ENCODE measurements around the gene PRRX2.

Gene PRRX2

DNA sequence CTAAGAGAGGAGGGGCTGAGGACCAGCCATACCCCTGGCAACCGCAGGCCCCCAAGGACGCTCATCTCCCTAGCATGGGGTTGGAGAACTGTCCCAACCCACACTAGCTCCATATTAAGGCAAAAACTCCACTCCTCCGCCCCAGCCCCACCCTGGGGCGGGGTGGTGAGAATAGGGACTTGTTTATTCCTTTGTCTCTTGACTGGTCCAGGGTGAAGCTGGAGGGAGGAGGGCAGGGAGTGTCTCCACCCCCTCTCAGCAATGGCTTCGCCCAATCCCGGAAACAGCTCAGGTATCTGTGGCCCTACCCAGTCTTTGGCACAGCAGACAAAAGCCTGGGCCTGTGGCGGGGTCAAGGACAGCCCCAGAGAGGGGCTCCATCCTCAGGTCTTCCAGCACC is 16.9 kb downstream of the PRRX2 start:
- no peak for DNase-seq

- DNase-seq = no peak
Measured at GRCh38 chr9:129685220-129685932, 19.9 kb downstream of the PRRX2 start.

DNA sequence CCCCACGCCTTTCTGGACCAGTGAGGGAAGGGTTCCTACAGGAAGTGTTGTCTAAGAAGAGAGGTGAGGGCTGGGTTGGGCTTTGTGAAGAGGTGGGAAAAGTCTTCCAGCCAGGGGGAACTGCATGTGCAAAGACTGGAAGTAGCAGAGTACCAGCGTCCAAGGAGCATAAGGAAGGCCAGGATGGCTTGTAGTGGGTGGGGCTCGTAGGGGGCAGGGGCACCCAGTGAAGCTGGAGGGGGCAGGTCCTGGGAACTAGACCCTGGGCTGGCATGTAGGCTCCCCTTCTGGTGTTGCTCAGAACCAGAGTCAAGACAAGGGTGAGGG is 20.4 kb downstream of the PRRX2 start:
- no peak for DNase-seq

DNA sequence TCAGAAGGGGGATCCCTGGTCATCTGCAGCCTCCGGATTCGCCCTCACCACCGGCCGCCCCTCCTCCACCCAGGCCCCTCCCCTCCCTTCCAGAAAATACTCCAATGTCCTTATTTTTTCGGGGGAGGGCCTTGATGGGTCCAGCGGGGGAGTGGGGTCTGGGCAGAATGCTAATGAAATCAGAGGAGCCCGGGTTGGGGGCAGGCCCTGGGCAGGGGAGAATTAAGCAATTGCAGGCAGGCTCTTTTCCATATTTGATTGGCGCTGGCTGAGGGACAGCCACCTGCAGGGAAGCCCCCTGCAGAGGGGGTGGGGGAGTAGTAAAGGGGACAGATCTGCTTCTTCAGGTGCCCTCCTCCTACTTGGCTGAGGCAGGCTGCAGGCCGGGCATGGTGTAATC is 21.3 kb downstream of the PRRX2 start:
- no peak for DNase-seq

DNA sequence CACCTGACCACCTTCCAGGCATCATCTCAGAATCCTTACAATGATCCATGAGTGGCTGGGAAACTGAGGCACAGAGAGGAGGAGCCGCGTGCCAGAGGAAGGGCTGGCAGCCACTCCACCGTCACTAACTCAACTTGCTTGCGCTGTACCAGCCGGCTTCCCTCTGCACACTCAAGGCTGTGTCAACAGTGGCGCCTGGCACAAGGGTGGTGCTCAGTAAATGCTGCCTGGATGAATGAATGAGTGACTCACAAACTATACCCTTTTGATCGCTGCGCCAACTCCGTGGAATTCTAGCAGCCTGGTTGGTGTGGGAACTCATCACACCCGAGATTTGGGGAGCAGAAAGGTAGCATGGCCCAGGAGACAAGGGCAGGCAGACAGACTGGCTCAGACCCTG is 21.9 kb downstream of the PRRX2 start:
- DNase-seq = no peak

GRCh38 chr9:129688285-129689043 is 23.0 kb downstream of the PRRX2 start:
- DNase-seq = no peak

DNA sequence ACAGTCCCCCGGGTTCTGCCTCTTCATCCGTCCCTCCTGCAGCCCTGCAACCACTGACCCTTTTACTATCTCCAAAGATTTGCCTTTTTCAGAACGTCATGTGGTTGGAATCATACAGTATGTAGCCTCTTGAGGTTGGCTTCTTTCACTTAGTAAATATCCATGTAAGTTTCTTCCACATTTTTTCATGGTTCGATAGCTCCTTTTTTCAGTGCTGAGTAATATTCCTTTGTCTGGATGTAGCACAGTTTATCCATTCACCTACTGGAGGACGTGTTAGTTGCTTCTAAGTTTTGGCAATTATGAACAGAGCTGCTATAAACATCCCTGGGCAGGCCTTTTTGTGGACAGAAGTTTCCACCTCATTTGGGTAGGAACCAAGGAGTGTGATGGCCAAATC is 27.1 kb downstream of the PRRX2 start:
- DNase-seq = no peak

- DNase-seq = no peak
Measured at GRCh38 chr9:129693741-129694140, 28.3 kb downstream of the PRRX2 start.

GRCh38 chr9:129694243-129694646 is 28.8 kb downstream of the PRRX2 start:
- no peak for DNase-seq

DNA sequence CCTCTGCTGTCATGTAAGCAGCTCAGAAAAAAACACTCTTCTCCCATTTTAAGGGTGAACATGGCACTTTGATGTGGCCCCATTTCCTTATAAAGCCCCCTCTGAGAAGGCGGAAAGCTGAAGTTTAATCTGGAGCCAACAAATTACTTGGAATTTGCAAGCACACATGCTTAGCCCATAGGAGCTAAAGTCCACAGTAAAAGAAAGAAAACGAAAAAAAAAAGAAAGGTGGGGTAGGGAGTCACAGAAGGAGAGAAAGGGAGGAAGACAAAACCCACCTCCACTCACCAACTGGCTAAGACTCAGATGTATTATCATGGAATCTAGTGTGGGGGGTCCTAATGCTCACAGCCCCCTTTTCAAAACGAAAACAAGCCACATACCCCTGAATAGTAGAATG is 30.4 kb downstream of the PRRX2 start:
- no peak for DNase-seq

DNA sequence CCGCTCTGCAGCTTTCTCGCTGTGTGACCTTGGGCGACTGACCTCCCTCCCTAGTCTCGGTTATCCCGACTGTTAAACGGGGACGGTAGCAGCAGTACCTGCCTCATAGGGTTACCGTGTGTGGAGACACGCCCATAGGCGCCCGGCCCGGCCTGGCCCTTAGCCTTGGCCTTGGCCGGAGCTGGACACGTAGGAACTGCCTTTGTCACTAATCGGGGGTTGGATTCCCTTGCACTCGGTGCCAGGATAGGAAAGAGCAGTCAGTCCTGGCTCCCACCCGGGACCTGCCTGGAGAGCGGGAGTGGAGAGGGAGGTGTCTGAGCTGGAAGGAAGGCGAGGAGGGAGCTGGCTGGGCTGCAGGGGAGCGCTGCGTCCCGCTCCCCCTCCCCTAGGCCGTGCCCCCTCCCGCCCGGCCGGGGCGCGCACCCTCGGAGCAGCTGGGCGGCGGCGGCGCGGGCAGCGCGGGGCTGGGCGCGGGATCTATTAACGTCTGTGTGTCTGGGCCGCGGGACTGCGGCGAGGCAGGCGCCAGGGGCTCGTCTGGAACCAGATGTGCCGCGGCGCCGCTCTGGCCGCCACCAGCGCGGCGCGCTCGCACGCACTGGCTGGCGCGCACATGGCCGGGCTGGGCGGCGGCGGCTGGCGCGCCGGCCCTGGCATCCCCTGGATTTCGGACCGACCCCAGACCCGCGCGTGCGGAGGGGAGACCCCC is 31.7 kb downstream of the PRRX2 start:
- peak; percentile 64 for DNase-seq

- DNase-seq = peak; percentile 26
Measured at GRCh38 chr9:129697656-129698253, 32.3 kb downstream of the PRRX2 start.

GRCh38 chr9:129698254-129698757 is 32.9 kb downstream of the PRRX2 start:
- peak; percentile 12 for DNase-seq

DNA sequence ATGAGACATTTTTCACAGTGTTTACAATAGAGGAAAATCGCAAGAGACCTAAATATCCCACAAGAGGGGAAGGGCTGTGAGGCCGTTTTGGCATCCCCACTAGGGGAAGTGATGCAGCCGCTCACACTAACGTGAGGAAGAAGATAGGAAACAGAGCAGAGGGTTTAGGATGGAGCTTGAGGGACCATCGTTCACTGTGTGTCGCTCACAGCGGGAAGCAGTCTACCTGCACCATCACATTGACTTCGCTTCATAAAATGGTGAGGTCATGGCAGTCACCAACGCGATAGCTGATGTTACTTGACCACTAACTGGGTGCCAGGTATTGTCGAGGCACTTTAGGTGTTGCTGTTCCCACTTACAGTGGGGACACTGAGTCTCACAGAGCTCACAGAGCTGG is 35.6 kb downstream of the PRRX2 start:
- peak; percentile 12 for DNase-seq

DNA sequence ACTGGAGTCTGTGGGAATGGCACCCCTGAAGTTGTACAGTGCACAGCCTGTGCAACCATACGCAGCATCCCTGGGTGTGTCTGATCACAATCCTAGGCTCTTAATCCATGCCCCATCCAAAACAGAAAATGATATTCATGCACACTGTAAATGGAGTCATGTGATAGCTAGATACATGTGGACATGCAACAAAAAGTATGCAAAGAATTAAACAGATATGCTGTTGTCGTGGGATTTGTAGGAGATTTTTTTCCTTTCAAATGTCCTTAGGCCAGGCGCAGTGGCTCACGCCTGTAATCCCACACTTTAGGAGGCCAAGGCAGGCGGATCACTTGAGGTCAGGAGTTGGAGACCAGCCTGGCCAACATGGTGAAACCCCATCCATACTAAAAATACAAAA is 36.1 kb downstream of the PRRX2 start:
- no peak for DNase-seq

- no peak for DNase-seq
Measured at GRCh38 chr9:129702589-129703520, 37.4 kb downstream of the PRRX2 start.

DNA sequence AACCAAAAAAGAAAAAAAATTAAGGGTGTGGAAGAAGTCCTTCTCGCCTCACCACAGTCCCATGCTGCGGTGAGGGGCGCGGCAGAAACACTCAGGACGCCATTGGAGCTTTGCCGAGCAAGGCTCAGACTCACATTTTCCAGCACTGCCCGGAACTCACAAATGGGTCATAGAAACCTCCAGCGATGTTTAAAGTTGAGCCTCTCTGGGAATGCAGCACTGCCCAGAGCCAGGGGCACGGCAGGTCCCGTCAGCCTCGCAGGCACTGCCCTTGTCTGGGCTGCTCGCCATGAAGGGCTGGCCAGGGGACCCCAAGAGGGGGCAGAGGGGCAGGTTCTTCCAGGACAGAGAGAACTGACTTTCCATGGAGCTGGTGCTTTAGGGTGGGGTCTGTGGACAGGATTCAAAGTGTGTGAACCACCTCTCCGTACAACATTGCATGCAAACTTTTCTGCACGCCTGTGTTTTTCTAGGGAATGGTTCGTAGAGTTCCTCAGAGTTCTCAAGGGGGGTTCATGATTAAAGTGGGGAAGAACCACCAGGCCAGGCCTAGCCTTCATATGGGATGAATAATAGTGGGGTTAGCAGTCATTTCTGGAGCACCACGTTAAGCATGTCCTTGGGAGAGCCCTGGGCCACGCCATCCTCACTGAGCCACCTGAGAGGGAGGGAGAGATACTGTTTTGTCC is 38.4 kb downstream of the PRRX2 start:
- DNase-seq = no peak

- DNase-seq = no peak
Measured at GRCh38 chr9:129704807-129705206, 39.4 kb downstream of the PRRX2 start.

DNA sequence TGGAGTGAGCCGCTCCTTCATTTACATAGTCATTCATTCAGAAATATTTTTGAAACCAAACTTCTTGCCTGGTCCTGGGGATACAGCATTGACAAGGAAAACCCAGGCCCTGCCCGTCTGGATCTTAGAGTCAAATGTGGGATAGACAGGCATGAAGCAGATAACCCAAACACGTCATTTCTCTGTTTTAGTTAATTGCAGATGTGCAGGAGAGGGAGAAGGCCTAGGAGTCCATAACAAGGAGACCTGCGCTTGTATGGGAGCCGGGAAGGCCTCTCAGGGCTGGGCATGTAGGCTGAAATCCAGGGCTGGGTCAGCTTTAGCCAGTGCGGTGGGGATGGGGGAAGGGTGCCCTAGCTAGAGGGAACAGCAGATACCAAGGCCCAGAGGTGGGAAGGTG is 43.3 kb downstream of the PRRX2 start:
- DNase-seq = no peak

DNA sequence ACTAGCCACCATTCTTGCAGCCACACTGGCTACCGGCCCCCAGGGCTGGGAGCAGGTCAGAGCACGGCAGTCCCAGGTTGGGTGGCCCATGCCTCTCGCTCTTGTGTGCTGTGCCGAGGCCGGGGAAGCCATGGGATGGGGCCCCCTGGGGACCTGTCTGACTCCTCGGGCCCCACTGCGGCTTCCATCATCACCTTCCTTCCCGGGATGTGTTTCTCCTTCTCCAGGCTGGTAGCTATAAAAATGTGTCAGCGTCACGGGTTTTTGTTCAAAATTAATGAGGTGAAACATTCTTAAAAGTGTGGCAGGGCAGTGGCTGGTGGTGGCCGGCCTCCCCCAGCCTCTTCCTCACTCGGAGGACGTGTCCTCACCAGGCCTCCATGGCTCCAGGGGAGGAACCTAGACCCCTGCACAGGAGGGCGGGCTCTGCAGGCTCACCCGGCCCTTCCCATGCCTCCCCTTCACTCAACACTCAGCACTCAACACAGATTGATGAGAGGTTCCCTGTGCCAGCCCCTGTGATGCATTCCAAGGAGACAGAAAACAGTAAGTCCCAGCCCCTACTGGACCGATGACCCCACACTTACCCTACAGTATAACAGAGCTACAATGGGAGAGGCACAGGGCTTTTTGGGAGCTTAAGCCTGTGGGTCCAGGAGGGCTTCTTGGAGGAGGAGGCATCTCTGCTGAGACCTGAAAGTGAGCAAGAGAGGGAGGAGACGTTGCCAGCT is 44.2 kb downstream of the PRRX2 start:
- DNase-seq = no peak

DNA sequence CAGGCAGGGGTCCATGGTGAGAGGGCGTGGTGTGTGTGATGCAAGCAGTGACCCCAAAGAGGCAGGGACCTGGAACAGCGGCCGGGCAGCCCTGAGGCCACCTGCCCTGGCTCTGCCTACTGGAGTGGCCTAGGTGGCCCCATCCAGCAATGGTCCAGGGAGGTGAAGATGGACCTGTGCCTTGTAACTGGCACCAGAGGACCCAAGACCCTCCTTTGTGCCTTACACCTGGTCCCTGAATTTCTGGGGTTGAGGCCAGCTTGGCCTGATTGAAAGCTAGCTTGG is 44.7 kb downstream of the PRRX2 start:
- DNase-seq = no peak
